Endothelial cell of umbilical vein (primary cell): ENCODE data around the gene ABLIM1.

Source experiments
- EZH2 ChIP-seq: IDR thresholded peaks from 2 replicates; pipeline ENCODE4 v1.6.1; 2012; ENCODE audit warnings: borderline replicate concordance, low read depth, mild to moderate bottlenecking, moderate library complexity, low read length, inconsistent platforms; ENCODE audit not compliant: severe bottlenecking
- MYC ChIP-seq: IDR thresholded peaks from one replicate; pipeline ENCODE4 v1.6.1; 2011; ENCODE audit warnings: mild to moderate bottlenecking, low read depth, low read length
- POLR2A ChIP-seq: IDR thresholded peaks from 2 replicates; pipeline ENCODE4 v1.6.1; 2012; ENCODE audit warnings: low read depth, mild to moderate bottlenecking, control low read depth, low read length
- POLR2AphosphoS5 ChIP-seq: IDR thresholded peaks from 2 replicates; pipeline ENCODE4 v1.6.1; 2012; ENCODE audit warnings: low read depth, mild to moderate bottlenecking, control low read depth, low read length, moderate library complexity; ENCODE audit not compliant: insufficient read depth
- TF ChIP-seq, protein P1 (sequence below), 2 donors: IDR thresholded peaks; 1 replicate in 1 of 2; 2 replicates in 1 of 2; pipeline ENCODE4 v1.5.1; 2011; ENCODE audit warnings: low read length in 2 of 2, mild to moderate bottlenecking in 2 of 2, moderate library complexity in 2 of 2, control low read depth in 1 of 2, inconsistent platforms in 1 of 2, low read depth in 1 of 2; ENCODE audit not compliant: insufficient read depth in 1 of 2; ENCODE audit errors: extremely low read depth in 1 of 2

DNA sequence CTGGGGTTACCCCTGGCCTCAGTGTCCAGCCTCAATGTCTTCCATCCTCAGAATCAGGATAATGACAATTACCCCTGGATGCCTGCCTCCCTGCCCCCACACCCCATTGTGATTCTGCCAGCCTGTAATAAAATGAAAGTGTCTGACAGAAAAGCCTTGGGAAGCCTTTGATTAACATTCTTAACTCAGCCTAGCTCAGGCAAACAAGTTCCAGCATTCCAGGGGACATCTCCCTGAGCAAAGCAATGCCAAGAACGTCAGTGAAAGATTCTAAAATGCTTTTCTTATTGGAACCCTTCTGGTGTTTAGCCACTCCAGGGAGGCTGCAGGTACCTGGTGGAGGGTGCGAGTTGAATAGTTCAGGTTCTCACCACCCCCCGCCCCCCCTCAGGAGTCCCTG is 272.5 kb downstream of the ABLIM1 start:
- no peak for TF ChIP-seq POLR2A
- no peak for TF ChIP-seq EZH2
- TF ChIP-seq, protein P1, sequence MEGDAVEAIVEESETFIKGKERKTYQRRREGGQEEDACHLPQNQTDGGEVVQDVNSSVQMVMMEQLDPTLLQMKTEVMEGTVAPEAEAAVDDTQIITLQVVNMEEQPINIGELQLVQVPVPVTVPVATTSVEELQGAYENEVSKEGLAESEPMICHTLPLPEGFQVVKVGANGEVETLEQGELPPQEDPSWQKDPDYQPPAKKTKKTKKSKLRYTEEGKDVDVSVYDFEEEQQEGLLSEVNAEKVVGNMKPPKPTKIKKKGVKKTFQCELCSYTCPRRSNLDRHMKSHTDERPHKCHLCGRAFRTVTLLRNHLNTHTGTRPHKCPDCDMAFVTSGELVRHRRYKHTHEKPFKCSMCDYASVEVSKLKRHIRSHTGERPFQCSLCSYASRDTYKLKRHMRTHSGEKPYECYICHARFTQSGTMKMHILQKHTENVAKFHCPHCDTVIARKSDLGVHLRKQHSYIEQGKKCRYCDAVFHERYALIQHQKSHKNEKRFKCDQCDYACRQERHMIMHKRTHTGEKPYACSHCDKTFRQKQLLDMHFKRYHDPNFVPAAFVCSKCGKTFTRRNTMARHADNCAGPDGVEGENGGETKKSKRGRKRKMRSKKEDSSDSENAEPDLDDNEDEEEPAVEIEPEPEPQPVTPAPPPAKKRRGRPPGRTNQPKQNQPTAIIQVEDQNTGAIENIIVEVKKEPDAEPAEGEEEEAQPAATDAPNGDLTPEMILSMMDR (IDR thresholded peaks at IDR 0.05; ENCODE audit: extremely low read depth in 1 of 2, insufficient read depth in 1 of 2, low read depth in 1 of 2, low read length in 2 of 2): no peak
- no peak for TF ChIP-seq POLR2AphosphoS5
- no peak for TF ChIP-seq MYC
